HG03378 (cell line): ENCODE results near the gene BAZ1A.
"Not testable (repeated sequence)": the region's sequence is repeated elsewhere in the genome, so short reads cannot be mapped to it uniquely, and the experiment has no call there.

Source experiments
- ATAC-seq: cut with Tn5 transposase; IDR thresholded peaks from one replicate; pipeline ENCODE4 v1.9.1; 2021; ENCODE audit warnings: mild to moderate bottlenecking, moderate library complexity; ENCODE audit not compliant: unreplicated experiment

The BAZ1A gene

DNA sequence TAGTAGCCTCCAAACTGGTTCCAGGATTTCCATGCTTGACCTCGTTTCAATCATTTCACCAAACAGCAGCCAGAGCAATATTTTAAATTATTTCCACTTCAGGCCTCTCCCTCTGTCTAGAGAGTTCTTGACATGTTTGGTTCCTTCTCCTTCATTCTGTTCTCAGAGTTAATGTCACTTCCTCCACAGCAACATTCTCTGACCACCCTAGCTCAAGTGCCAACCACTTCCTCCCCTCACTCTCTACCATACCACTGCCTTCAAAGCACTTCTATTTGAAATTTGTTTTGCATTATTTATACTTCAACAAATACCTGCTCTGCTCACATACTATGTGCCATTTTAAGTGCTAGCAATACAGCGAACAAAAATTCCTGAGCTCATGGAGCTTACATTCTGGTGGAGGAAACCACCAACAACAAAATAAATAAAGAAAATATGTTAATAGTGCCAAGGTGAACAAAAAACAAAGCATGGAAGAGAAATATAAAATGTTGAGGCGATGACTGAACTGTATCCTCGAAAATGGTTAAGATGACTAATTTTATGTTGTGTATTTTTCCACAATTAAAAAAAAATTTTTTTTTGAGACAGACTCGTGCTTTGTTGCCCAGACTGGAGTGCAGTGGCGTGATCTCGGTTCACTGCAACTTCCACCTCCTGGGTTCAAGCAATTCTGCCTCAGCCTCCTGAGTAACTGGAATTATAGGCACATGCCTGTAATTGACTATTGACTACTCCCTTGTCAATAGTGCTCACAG is 17.3 kb downstream of the BAZ1A start:
- no peak for ATAC-seq

DNA sequence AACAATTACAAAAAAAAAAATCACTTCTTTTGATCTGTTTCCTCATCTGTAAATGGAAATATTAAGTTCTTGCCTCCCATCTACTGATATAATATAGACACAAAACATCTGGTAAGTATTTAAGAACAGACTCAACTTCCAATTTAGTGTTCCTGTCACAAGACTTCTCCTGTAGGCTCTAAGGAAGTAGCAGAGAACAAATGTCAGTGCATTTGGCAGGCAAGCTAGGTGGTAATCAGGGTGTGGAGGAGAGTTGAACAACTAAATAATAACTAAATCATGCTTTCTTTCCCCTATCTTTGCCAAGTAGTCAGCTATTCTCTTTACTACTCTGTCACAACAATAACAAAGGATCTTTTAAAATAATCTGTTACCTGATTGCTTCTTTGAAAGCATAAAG is 22.1 kb downstream of the BAZ1A start:
- ATAC-seq = no peak

DNA sequence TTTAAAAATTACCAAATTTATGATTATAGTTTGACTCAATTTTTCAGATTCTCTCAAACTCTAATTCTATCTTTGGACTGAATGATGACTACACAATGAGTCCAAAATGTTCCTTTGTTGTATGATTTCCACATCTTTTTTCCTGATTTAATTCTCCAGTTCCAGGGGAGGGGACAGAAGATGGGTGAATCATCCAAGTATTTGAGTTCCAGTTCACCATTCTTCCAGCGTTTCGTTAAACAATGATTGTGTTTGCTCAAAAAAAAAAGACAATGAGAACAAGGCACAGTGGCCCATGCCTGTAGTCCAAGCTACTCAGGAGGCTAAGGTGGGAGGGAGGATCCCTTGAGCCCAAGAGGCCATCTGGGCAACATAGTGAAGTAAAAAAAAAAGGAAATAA is 23.8 kb downstream of the BAZ1A start:
- ATAC-seq = no peak

DNA sequence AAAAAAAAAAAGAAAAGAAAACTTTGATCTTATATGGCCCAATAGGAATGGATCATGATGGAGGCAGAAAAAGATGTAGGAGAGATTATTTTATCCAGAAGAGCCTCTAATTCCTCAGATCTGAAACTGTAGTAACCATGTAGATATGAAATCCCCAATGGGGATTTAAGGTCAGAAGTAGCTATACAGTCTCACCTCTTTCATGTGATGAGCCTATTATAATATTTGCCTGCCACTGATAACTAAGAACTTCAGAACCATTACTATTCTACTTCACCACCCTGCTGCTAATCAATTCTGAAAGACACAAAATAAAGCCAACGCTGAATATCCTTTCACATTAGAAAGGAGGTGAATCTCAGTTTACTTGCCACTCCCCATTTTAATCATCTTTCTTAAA is 29.3 kb downstream of the BAZ1A start:
- ATAC-seq = no peak

DNA sequence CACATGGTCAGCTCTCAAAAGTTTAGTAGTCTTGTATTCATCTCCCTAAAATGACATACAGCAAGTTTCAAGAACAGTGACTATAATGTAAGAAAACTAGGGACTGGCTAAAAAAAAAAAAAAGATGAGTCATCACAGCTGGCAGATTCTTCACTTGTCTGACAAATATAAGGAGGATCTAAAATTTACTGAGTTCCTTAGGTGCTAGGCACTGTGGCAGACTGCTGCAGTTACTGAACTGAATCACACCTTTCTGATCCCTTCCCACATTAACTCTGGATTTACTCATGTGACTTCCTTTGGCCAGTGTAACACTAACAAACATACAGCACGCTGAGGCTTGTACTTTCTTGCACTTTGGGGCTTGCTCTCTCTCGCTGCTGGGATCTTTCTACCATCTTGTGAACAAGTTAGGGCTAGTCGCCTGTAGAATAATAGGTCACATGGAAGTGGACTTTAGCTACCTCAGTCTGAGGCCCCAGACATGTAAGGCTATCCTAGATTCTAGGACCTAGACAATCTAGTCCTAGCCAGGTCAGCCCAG is 32.1 kb downstream of the BAZ1A start:
- peak; percentile 76 for ATAC-seq

GRCh38 chr14:34837801-34838322 is 37.3 kb downstream of the BAZ1A start:
- no peak for ATAC-seq

GRCh38 chr14:34835312-34835711 is 39.8 kb downstream of the BAZ1A start:
- no peak for ATAC-seq

DNA sequence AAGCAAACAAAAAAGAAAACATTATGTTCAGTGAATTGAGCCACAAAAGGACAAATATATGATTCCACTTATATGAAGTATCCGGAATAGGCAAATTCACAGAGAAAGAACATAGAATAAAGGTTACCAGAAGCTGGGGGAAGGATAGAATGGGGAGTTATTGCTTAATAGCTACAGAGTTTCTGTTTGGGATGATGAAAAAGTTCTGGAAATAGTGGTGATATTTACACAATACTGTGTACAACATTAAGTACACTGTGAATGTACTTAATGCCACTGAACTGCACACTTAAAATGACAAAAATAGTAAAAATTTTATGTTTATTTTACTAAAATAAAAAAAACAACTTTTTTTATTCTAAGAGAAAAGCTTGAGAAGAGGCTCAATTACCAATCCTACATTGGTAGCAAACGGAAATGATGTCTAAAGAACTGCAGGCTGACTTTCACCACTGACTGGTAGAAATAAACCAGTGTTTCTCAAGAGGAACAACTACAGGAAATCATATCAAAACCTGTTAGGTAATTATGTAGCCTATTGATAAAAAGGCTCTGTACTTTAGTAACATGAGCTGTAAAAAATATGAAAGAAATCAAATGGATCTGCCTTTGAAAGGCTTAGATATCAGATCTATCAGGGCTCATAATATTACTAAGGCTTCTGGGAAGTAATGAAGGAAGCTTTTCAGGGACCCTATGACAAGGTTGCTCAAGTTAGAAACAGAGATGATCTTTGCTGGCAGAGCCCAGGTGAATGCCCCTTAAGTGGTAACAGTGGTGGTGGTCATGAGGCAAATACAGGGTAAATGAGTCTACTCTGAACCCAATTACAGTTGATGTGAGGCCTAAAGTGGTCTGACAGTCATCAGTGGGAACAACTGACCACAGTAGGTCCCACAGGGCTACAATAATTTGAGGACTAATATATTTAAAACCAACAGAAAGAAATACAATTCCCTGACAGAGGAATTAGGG is 41.3 kb downstream of the BAZ1A start:
- ATAC-seq = peak; percentile 56

DNA sequence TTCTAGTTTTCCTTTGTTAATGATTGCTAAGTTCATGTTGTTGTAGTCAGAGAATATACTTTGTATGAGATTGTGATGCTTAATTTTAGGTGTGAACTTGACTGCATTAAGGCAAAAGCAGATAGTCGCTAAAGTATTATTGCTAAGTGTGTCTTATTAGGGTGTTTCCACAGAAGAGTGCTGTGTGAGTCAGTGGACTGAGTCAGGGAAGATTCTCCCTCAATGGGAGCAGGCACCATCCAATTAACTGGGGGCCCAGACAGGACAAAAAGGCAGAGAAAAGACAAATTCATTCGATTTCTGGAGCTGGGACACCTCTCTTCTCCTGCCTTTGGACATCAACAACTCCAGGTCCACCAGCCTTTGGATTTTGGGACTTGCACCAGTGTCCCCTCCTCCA is 48.5 kb downstream of the BAZ1A start:
- no peak for ATAC-seq

DNA sequence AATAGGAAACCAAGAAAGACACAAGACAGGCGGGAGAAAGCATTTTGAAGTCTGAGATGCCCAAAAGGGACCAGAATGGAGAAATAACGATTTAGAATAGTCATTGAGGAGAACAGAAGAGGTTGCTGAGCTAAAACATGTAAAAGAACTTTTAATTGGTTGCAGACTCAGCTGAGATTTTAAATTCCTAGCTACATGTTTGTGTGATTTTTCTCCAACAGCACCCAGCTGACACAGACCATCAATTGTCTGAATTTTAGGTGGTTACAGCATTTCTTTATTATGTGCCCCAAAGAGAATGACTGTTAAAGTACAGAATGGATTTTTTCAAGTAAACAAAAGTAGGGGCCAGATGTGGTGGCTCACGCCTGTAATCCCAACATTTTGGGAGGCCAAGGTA is 50.3 kb downstream of the BAZ1A start:
- ATAC-seq = no peak

DNA sequence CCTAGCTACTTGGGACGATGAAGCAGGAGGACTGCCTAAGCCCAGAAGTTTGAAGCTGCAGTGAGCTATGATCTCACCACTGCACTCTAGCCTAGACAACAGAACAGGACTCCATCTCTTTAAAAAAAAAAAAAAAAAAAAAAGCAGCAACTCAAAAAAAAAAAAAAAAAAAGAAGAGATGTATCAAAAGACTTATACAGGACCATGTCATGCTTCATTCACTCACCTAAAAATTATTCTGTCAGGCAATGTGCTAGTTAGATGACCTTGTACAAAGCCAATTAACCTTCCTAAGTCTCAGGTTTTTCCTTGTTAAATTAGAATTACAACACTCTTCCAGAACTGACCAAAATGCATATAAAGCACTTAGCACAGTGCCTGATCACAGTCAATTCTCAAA is 50.9 kb downstream of the BAZ1A start:
- no peak for ATAC-seq

- ATAC-seq = no peak
Observed at GRCh38 chr14:34817768-34818167, 57.4 kb downstream of the BAZ1A start.

GRCh38 chr14:34810028-34810427 is 65.1 kb downstream of the BAZ1A start:
- ATAC-seq = no peak

- ATAC-seq = no peak
Observed at GRCh38 chr14:34806257-34806656, 68.9 kb downstream of the BAZ1A start.

GRCh38 chr14:34804933-34805332 is 70.2 kb downstream of the BAZ1A start:
- no peak for ATAC-seq

DNA sequence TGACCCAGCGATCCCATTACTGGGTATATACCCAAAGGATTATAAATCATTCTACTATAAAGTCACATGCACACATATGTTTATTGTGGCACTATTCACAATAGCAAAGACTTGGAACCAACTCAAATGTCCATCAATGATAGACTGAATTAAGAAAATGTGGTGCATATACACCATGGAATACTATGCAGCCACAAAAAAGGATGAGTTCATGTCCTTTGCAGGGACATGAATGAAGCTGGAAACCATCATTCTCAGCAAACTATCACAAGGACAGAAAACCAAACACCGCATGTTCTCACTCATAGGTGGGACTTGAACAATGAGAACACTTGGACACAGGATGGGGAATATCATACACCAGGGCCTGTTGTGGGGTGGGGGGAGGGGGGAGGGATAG is 76.3 kb downstream of the BAZ1A start:
- not testable (repeated sequence) for ATAC-seq

DNA sequence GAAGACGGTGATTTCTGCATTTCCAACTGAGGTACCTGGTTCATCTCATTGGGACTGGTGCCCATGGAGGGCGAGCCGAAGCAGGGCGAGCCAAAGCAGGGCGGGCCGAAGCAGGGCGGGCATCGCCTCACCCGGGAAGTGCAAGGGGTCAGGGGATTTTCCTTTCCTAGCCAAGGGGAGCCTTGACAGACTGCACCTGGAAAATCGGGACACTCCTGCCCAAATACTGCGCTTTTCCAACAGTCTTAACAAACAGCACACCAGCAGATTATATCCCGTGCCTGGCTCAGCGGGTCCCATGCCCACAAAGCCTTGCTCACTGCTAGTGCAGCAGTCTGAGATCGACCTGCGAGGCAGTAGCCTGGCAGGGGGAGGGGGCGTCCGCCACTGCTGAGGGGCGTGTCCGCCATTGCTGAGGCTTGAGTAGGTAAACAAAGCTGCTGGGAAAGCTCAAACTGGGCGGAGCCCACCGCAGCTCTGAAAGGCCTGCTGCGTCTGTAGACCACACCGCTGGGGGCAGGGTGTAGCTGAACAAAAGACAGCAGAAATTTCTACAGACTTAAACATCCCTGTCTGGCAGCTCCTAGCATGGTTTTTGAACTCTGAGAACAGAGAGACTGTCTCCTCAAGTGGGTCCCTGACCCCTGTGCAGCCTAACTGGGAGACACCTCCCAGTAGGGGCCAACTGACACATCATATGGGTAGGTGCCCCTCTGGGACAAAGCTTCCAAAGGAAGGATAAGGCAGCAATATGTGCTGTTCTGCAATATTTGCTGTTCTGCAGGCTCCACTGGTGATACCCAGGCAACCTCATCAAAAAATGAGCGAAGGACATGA is 77.2 kb downstream of the BAZ1A start:
- ATAC-seq = no peak

DNA sequence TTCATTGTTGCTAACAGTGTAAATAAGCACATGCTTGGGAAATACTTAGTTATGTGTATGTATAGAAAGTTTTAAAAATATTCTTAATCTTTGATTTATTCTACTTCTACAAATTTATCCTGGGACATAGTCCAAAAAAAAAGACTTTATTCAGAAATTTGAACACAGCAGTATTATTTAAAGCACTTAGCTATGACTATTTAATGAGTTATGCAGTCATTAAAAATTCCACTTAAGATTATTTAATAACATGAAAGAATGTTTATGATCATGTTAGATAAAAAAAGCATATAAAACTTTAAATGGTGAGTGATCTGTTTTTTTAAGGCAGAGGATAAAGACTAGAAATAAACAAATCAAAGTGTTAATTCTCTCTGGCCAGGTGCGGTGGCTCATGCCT is 78.3 kb downstream of the BAZ1A start:
- ATAC-seq = no peak

DNA sequence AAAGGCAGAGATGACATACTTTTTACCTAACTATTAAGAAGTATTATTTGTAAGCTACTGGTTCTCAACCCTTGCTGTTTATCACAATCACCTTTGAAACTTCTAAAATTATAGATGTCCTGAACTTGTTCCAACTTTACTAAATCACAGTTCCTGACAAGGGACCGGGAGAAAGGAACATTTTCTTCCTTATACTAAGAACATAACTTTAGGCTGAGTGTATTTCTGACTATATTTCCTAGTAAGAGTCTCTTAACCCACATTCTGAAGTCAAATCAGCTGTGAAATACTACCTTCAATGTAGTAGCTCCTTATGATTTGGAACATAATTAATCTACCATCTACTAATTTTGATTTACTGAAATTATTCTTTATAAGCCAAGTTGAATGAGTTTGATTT is 80.2 kb downstream of the BAZ1A start:
- ATAC-seq = no peak

- ATAC-seq = no peak
Observed at GRCh38 chr14:34794217-34794616, 80.9 kb downstream of the BAZ1A start.

DNA sequence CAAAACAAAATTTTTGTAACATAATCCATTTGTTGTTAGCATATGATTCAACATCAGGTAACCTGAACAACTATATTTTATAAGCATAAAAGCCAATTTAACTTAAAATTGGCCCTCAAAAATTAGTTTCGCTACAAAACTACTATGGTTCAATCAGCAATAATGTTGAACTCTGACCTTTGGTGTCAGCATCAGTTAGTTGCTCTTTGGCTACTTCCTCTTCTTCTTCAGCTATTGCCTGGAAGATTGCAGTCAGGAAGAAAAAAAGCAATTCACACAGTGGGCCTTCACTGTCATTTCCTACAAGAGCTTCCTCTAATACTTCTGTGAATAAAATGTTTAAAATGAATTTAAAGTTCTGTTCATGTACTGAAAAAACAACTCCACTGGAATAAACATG is 82.6 kb downstream of the BAZ1A start:
- ATAC-seq = no peak
